ENCODE results near the gene FAM32A.

FAM32A gene

GRCh38 chr19:16203256-16204004 lies 18.2 kb downstream of the FAM32A start:
- DNase-seq, result no peak

GRCh38 chr19:16204005-16204294 lies 18.7 kb downstream of the FAM32A start:
- no peak for DNase-seq

- no peak for DNase-seq
These were observed 20.2 kb downstream of the FAM32A start for GRCh38 chr19:16205205-16206045.

GRCh38 chr19:16206046-16206605 lies 20.9 kb downstream of the FAM32A start:
- no peak for DNase-seq

GRCh38 chr19:16206637-16207036 lies 21.4 kb downstream of the FAM32A start:
- DNase-seq, result no peak

GRCh38 chr19:16207063-16207462 lies 21.9 kb downstream of the FAM32A start:
- DNase-seq, result no peak

- DNase-seq, result no peak
These were observed 22.3 kb downstream of the FAM32A start for GRCh38 chr19:16207490-16208025.

- DNase-seq, result no peak
These were observed 23.0 kb downstream of the FAM32A start for GRCh38 chr19:16208064-16208759.

- no peak for DNase-seq
These were observed 23.8 kb downstream of the FAM32A start for GRCh38 chr19:16208847-16209665.

- no peak for DNase-seq
These were observed 25.0 kb downstream of the FAM32A start for GRCh38 chr19:16210168-16210567.

- DNase-seq, result no peak
These were observed 27.9 kb downstream of the FAM32A start for GRCh38 chr19:16213076-16213475.

- DNase-seq, result peak; percentile 42
These were observed 31.8 kb downstream of the FAM32A start for GRCh38 chr19:16216744-16217670.

GRCh38 chr19:16217716-16218451 lies 32.7 kb downstream of the FAM32A start:
- DNase-seq, result no peak

GRCh38 chr19:16218851-16219250 lies 33.6 kb downstream of the FAM32A start:
- no peak for DNase-seq

- DNase-seq, result no peak
These were observed 37.6 kb downstream of the FAM32A start for GRCh38 chr19:16222806-16223205.

GRCh38 chr19:16223746-16224145 lies 38.5 kb downstream of the FAM32A start:
- DNase-seq, result no peak

- no peak for DNase-seq
These were observed 39.3 kb downstream of the FAM32A start for GRCh38 chr19:16224293-16225045.

GRCh38 chr19:16225279-16226183 lies 40.3 kb downstream of the FAM32A start:
- DNase-seq, result no peak
